Ecto neural progenitor cell (in vitro differentiated cells): ENCODE measurements around the gene DCDC1.

ENCODE experiments used
- DNase-seq: peaks from one replicate; pipeline ENCODE4 v3.0.0-alpha.2; 2018; ENCODE audit warnings: low spot score

The DCDC1 gene

GRCh38 chr11:31369348-31370329 lies at the start of gene DCDC1, which contains the start of gene DNAJC24:
Gene DCDC1 (minus strand): TSS chr11:31369739. CDS start chr11:31328280, 41,459 bp downstream.
Gene DNAJC24 (plus strand): TSS chr11:31369860. CDS start chr11:31370749, 889 bp downstream.
- peak; percentile 95 for DNase-seq

DNA sequence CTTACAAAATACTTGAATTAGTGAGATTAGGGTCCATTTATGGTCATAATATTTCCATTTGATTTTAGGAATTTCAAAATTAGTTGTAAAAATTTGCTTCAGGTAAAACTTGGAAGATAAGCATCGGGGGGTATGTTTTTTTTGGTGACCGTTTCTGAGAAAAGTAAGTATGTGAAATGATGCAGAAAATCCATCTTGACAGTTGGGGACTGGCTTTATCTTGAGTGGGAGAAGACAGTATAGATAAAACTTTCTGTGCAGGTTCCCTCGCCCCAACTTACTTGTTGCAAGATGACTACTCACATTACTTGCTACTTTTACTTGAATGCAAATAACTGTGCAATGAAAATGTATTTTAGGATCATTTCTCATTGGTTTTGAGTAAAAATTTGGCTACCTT lies 49.6 kb upstream of the DCDC1 start:
- DNase-seq: no peak

DNA sequence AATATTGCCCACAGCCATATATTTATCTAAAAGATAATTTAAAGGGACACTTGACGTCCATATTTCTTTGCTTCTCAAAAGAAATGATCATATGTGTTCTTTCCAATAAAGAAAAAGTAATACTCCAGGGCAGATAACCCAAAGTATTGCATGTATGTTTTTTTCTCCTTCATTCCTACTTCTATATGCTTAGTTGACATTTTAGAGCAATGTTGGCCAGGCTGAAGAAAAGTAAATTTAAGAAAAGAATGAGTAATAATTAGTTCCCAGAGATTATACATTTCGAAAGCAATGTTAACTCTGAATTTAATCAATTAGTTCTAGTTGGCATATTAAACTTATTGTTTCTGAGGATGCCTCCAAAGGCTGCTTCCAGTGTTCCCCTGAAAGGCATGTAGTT lies 48.3 kb upstream of the DCDC1 start:
- DNase-seq: no peak

DNA sequence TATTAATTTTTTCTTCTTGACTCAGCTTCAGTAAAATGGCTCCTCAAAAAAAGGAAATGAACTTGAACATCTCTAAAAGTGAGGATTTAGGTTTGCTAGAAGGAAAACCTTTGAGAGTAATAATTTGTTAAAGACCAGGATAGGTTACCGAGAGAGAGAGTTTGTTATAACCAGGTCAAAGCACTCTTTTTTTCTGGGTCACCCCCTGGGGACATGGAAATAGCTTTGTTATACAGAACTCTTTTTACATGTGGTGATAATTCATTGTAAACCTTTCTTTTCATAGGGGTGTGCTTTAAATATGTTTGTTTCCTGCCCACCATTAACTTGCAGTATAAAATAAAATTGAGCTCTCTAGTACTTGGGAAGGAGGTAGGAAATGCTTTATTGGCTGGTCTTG lies 47.8 kb upstream of the DCDC1 start:
- DNase-seq: no peak

GRCh38 chr11:31415435-31415834 lies 45.9 kb upstream of the DCDC1 start:
- no peak for DNase-seq

DNA sequence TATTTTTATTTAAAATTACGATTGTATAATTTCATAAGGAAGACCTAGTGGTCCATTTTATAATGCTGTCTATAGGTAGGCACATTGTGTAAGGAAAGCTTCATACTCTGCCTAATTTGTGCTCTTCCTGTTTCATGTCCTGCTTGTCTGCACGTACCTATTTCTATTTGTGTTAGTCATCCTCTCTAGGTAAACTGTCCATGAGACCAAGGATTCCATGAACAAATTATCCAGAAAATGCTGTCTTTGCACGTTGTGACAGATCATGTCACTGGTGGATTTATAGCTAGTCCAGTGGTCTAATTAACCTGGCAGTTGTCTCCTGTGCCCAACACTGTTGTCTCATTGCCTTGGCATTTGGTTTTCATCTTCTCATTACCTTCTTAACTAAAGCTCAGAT lies 44.8 kb upstream of the DCDC1 start:
- no peak for DNase-seq

DNA sequence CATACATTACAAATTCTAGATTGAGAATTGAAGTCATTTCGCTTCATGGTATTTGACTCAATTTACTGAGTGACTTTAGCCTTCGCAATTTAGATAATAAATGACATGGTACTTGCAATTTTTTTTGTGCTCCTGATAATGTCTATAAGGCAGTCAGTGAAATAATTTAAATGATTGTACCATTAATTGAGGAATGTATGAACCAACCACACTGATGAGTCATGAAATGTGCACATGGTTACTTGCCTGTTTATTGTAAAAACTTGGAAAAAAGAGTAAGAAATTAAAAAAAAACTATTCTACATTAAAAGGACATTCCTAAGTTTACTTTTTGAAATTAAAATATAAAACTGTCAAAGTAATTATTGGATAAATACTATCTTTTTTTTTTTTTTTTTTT lies 43.4 kb upstream of the DCDC1 start:
- DNase-seq: no peak

DNA sequence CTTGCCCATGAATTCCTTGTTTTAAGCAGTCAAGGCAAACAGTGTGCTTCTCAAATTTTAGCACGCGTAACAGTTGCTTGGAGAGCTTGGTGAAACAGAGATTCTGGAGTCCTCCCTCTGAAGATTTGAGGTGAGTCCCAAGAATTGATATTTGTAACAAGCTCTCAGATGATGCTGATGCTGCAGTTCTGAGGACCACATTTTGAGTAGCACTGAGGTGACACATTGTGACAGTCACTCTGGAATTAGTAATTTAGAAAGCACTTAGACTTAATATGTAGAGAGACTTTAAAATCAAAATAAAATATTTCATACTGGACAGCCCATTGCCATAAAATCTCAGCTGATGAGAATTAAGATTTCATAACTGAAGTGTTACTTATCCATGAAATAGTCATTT lies 38.7 kb upstream of the DCDC1 start:
- DNase-seq: no peak

DNA sequence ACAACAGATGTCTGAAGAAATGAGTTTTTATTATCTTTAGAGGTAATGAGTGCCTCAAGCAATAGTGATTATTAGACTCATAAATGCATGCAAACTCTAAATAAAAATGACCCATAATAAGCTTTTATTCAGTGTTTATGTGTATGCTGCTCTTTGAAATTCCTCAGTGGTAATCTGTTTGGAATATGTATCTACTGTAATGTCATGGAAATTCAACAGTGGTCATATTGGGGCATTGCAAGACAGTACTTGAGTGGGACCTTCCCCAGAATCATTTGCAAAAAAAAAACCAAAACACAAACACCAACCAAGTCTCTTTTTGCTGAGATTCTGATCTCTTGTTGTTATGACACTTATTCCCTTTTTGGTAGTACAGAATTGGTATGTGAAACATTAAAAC lies 35.1 kb upstream of the DCDC1 start:
- no peak for DNase-seq

GRCh38 chr11:31397239-31397834 lies 27.8 kb upstream of the DCDC1 start:
- no peak for DNase-seq

- no peak for DNase-seq
Measured at GRCh38 chr11:31387379-31387778, 17.8 kb upstream of the DCDC1 start.

GRCh38 chr11:31383116-31383515 lies 13.6 kb upstream of the DCDC1 start:
- no peak for DNase-seq

DNA sequence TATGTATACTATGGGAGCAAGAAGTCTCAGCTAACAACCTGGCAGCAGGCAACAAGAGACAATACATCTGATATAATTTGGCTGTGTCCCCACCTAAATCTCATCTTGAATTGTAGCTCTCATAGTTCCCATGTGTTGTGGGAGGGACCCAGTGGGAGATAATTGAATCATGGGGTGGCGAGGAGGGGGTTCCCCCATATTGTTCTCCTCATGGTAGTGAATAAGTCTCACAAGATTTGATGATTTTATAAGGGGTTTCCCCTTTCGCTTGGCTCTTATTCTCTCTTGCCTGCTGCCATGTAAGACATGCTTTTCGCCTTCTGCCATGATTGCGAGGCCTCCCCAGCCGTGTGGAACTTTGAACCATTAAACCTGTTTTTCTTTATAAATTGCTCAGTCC lies 6.3 kb upstream of the DCDC1 start:
- no peak for DNase-seq

DNA sequence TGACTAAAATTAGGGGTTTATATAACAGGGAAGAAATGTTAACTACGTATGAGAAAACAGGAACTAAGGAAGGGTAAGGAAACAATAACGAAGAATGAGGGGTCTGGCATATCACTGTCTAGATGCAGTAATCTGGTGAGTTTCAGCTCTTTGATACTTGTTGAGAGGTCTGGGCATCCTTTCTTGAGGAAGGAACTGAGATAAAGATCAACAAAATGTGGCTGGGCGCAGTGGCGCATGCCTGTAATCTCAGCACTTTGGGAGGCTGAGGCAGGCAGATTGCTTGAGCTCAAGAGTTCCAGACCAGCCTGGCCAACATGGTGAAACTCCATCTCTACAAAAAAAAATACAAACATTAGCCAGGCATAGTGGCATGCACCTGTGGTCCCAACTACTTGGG lies 2.7 kb downstream of the DCDC1 start:
- DNase-seq: no peak

DNA sequence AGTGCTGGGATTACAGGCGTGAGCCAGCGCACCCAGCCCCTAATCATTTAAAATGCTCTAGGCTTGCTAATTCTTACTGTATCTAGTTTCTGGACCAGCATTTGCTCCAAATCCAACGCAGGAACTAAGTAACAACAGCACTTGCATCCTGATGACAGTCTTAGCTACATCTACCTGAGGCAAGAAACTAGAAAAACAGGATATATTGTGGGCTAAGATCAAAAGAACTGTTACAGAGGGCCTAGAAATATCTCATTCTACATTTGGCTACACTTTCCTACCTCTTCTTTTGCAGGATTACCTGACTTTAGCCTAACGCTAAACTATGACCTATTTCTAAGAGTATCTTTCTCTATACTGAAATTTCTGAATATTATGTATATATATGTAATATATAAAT lies 7.8 kb downstream of the DCDC1 start:
- no peak for DNase-seq

GRCh38 chr11:31355817-31356216 lies 13.7 kb downstream of the DCDC1 start:
- no peak for DNase-seq

GRCh38 chr11:31355131-31355530 lies 14.4 kb downstream of the DCDC1 start:
- DNase-seq: no peak

DNA sequence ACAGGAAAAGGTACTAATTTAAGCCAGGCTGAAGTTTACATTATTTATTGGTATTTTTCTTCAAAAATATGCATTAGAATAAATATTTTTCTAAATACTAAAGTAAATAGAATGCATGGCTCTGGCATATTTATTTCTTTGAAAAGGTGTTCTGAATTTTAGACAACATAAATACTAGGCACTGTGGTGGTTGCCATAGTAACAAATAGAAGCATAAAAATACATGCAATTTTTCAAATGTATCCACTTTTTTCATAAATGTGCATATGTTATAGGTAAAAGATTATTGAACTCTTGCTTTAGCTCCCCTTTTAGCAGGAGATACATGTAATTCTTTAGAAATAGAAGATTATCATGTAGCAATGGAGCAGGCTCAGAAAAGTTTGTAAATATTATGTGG lies 18.4 kb downstream of the DCDC1 start:
- DNase-seq: no peak

DNA sequence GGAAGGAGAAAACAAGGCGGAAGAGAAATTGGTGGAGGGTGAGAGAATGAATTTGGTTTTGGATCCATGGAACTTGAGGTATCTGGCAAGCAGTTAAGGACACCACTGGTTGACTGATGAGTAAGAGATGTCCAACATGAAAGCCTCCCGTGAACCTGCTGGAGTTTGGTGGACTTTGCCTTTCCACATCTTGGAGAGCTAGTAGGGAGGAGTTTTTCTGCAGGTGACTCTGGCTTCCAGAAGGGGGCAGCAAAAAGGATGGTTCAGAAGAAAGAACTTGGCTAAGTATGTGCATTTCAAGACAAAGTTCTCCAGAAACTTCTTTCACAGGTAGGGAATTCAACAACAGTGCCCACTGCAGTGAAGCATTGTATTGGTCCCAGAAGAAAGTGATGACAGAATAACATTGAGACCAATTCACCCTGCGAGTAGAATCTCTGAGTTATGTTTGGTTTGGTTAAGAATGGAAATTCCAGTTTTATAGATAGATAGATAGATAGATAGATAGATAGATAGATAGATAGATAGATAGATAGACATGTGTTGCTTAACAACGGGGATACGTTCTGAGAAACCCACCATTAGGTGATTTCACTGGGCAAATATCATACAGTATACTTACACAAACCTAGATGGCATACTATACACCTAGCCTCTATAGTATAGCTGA lies 28.5 kb downstream of the DCDC1 start:
- DNase-seq: no peak

DNA sequence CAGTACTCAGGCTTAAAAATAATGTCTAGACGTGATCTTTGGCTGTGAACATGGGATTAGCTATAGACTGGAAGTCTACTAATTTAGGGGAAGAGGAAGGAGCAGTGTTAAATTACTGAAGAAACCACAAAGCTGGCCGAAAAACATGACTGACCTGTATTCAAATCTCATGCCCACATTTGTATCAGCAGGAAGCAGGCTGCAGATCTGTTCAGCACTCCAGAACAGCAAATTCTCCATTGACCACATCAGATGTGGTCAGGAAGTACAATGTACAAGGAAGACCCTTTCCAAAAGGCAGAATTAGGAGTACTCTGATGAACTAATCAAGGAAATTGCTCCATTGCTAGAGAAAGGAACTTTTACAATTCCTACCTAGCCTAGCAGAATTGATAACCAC lies 31.7 kb downstream of the DCDC1 start:
- no peak for DNase-seq

DNA sequence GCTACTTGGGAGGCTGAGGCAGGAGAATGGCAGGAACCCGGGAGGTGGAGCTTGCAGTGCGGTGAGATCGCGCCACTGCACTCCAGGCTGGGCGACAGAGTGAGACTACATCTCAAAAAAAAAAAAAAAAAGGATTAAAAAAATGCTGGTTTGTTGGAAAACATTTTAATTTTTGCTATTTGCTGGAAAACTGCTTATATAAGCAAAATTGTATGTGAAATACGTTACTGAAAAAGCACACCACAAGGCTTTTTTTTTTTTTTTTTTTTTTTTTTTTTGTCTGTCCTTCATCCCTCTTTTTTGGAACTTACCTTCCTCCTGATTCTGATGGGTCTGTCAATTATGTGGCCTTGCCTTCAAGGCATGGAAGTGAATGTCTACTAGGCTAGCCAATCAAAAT lies 40.8 kb downstream of the DCDC1 start:
- no peak for DNase-seq

- DNase-seq: no peak
Measured at GRCh38 chr11:31327417-31327816, 42.1 kb downstream of the DCDC1 start.
